Right hindlimb (tissue), 1 donor: ENCODE measurements around the gene CNTN5.

ENCODE experiments used
- DNase-seq: peaks from one replicate; pipeline ENCODE4 v3.0.0-alpha.2; 2018

Gene CNTN5

DNA sequence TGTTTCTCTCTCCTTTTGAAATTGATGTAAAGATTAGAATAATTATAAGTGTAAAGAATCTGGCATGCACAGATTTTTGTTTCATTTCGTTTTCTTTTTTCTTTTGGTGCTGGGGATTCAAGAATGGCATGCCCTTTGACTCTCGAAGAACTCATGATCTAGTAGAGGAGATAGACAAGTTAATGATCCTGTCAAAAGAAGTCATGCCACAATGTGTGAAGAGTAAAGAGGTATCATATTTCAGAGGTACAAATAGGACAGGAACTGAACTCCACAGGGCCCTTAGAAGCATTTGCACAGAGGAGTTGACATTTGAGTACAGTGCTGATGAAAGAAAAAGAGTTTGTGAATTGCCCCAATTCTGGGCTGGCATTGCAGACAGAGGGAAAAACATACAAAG is 958.3 kb downstream of the CNTN5 start:
- no peak for DNase-seq

DNA sequence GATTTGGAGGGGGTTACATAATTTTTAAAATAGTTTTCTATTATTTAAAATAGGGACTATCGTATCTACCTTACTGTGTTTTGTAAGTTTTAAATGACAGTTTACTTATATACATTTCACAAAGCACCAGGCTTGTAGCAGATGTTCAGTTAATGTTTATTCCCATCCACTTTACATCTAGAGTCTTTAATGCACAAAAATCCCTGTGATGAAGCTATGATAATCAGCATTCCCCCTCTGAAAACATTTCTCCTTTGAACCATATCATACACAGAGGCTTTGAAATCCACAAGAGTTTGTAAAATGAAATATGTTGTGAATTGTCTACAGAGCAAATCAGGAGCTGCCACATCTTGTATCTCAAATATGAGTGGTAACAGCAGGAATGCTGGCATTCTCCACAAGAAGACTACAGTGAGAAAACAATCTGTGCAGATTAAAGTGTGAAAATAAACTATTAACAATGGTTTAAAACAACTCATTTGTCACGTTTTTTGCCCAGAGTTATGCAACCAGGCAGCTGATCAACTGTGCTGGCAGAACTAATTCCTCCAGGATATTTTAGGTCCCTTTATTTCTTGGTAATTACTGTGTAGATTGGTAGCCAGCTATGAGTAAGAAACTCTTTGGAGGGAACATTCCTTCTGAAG is 967.2 kb downstream of the CNTN5 start:
- DNase-seq, result no peak

DNA sequence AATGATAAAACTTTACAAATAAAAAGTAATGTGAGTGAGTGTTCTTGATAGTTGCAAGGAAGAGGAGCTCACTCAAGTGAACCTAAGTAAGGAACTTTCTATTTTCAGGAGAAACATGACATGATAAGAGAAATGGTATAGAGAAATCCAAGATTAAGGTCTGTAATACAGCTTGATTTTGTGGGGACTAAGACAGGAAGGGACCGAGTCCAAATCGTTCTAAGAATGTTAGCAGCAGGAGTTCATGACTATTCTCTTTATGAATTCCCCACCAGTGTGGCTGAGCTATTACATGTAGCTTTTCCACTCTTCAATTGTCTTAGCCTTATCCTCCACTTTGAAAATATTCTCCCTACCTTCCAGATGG is 967.7 kb downstream of the CNTN5 start:
- DNase-seq, result no peak

DNA sequence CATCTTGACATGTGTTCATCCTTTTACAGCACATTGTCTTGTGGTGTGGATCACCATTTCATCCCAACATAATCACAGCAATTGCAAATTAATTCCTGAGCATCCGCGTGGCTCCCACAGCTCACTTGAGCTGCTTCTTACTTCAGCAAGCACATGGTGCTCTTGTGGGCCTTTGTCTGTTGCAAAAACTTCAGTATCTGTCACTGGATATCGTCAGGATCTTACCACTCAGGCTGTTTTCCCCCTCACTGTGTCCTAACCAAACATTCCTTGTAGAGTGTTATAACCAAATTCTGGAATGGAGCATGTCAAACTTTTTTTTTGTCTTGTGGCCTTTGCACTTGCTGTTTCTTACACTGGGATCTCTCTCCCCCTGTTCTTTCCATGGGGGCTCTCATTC is 983.2 kb downstream of the CNTN5 start:
- no peak for DNase-seq

DNA sequence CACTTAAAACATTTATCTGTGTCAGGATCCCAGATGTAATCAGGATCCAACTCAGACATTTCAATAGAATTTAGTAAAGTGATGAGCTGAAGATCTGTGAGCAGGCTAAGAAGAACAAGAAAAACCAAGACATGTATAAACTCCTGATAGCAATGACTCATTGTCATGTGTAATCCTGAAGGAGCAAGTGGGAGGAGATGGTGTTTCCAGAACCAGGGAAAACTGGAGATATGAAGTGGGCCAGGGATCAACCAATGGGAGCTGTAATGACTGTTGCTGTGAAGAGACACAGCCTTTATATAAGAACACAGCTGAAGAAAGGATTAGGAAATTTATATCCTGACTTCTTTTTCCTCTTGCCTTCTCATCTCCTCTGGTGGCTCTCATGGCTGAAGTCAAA is 983.8 kb downstream of the CNTN5 start:
- DNase-seq, result no peak

DNA sequence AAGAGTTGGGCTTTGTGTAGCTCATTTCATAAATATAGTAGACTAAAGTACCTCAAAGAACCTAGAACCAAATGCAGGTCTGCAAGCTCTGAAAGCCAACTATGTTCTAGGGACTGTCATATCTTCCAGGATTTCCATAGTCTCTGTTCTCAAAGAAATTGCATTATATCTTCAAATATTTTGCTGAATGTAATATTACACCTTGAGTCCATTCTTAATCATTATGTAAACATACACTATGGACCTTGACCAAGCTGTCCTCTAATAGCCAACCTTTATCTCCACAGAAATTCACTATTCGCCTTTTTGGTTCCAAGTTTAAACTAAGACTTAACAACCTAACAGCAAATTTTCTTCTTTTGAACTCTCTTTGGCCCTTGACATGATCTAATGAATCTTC is 987.7 kb downstream of the CNTN5 start:
- no peak for DNase-seq

DNA sequence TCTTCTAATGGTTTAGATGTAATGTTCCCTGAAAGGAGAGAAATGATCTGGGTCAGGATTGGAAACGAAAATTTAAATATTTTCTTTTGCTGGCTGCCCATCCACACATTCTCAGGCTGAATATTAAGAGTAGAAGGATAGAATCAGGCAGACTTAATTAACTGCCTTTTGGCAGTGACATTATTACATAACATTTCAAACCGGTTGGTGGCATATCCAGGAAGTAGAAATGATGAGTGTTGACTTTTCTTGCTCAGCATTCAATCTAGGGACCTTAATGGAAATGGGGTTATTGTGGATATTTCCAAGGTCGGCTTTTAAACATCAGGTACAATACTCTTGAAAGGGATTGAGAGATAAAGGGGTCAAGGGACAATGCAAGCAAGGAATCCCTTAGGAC is 989.0 kb downstream of the CNTN5 start:
- DNase-seq, result no peak

DNA sequence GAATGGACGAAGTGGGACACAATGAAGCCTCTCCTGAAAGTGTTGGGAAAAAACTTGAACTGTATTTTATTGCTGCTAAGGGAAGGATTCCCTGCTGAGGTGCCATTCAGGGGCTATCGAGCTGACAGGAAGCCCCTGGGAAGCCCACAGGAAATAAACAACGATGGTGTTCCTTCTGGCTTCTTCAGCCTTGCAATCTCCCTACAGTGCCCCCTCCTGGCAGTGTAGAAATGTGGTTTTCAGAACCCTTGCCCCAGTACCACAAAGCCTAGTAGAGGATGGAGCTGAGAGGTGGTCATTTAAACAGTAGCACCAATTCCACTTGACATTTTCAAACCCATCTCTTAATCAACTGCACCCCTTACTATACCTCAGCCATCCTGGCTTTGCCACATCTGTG is 989.6 kb downstream of the CNTN5 start:
- no peak for DNase-seq

DNA sequence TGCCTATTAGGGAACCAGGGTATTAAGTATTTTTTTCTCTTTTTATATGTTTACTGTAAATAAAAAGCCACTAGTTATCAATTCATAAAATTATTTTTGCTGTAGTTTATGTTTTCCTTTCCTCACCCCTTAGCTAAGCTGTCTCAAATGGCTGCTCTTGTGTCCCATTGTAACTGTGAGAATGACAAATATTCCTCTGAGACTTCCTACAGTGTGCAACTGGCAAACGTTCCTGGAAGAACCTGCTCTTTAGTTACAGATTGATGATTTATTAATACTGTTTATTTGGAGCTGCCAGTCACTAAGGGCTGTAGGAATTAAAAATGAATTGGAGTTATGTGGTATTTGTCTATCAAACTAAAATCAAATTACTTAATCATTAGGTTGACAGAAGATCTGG is 990.9 kb downstream of the CNTN5 start:
- no peak for DNase-seq

DNA sequence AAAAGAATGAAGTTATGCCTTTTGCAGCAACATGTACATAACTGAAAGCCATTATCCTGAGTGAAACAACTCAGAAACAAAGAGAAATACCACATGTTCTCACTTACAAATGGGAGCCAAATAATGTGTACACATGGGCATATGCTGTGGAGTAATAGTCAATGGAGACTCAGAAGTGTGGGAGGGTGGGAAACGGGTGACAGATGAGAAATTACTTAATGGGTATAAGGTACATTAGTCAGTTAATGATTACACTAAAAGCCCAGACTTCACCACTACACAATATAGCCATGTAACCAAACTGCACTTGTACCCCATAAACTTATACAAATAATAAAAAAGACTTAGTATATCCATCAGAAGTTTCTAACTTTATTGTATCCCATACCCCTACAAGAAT is 992.3 kb downstream of the CNTN5 start:
- DNase-seq, result no peak

DNA sequence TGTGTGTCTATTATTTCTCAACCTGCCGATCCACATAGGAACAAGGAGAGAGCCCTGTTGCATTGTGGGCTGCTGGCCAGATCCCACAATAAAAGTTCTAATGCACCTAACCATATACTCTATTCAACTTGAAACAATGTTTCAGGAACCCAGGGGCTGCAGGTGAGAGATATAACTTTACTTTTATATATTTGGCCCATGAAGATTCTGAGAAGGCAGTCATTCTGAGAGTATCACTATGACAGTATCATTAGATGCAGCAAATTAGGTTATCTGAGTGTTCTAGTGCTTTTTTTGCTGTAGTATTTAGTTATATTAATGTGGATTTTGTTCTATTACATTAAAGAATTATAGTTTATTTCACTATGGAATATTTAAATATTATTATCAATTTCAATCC is 1011.2 kb downstream of the CNTN5 start:
- DNase-seq, result no peak

DNA sequence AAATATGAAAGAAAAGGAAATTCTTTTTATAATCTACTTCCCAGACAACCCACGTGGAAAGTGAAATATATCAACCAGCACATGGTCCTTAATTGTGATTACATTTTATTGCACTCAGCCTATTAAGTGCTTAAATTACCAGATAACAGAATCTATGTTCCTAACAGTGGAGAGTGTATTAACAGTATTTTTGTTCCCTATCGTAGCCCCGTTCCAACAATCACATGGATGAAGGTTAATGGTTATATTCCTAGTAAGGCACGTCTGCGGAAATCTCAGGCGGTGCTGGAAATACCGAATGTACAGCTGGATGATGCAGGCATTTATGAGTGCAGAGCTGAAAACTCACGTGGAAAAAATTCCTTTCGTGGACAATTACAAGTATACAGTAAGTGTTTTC is 1040.3 kb downstream of the CNTN5 start:
- no peak for DNase-seq

DNA sequence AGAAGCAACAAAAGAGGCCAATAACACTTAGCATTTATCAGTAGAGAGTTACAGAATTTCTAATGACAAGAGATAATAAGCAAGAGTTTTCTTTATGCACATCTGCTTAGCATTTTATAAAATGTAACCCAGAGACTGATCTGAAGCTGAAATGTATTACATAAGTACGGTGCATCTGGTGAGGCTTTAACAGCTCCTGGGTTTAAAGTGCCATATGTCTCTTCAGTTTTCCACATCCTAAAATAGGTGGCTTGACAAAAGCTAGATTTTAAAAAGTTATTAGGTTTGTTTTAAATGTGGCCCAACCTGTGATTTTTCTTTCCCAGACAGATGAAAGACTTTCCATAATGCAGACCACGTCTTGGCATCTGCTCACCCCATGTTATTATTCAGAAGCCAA is 1045.7 kb downstream of the CNTN5 start:
- peak; percentile 18 for DNase-seq

DNA sequence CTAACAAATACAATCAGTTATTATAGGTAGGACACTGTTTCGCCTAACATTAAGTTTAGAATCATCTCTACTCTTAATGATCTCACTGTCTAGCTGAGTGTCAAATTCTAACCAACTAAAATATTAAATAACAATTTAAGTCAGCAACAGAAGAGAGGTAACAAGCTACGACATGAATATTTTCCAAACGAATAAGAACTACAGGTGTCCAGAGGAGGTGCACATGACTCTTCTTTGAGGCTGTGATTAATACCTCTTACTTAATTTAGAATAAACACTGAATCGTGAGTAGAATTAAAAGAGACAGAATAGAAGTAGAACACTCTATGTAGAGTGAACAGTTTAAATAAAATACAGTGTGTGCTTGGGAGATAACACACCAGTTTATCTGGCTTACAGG is 1047.4 kb downstream of the CNTN5 start:
- DNase-seq, result no peak

DNA sequence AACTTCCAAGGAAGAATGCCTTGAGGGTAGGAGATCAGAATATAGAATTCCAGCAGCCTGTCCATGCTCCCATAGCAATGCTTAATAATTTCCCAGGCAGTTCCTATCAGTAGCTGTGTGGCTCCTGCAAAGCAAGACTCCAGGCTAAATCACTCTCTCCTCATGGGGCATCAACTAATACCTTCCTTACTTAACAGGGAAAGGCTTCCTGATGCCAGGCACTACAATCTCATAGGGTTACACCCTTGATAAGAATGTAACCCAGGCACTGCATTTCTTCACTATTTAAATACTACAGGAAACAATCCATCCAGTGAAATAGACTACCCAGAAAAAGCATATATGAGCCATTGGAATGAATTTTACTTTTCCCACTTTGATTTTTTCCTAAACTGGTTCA is 1051.4 kb downstream of the CNTN5 start:
- no peak for DNase-seq

DNA sequence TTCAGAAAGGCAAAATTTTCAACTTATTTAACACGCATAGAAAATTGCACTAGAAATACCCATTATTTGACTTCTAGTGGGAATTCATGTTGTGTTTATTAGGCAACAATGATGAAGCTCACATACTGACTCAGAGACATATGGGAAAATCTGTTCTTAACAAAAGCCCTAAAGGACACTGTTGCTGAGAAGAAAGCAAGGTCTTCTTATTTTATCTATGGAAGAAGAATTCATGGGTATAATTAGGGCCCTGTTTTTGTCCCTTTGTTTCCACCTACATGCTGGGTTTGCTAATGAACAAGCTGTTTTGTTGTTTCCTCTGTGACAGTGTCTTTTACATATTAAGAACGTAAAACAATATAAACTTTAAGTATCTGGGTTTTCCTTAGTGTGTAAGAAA is 1059.6 kb downstream of the CNTN5 start:
- no peak for DNase-seq

DNA sequence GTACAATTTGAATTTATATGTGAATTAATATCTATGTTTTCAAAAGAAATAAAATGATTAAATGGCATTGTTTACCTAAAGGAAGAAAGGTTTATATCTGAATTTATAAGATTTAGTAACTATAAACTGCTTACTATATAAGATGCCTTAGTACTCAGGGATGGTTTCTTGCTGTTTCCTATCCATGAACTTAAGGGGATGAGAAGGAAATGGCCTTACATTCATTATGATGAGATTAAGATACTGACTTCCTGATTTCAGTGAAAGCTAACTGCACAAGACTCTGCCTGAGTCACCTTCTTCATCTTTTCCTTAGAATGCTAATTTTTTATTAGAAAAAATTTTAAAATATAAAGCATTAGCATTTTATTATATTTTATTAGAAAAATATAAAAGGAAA is 1060.1 kb downstream of the CNTN5 start:
- DNase-seq, result no peak

DNA sequence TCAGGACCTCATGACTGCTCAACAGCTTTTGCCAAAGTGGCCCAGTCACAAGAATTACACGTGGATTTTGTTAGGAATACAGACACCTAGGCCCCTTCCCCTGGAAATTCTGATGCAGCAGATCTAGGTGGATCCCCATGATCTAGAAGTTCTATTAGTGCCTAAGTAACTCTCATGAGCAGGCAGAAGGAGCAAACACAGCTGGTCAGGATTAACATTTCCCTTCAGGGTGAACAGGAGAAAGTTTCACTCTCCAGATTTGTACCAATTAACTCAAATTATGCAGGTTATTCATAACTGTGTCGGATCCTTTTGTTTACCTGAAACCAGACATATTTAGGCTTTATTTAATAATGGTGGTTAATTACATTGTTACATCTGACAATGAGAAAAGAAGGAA is 1072.9 kb downstream of the CNTN5 start:
- DNase-seq, result no peak

DNA sequence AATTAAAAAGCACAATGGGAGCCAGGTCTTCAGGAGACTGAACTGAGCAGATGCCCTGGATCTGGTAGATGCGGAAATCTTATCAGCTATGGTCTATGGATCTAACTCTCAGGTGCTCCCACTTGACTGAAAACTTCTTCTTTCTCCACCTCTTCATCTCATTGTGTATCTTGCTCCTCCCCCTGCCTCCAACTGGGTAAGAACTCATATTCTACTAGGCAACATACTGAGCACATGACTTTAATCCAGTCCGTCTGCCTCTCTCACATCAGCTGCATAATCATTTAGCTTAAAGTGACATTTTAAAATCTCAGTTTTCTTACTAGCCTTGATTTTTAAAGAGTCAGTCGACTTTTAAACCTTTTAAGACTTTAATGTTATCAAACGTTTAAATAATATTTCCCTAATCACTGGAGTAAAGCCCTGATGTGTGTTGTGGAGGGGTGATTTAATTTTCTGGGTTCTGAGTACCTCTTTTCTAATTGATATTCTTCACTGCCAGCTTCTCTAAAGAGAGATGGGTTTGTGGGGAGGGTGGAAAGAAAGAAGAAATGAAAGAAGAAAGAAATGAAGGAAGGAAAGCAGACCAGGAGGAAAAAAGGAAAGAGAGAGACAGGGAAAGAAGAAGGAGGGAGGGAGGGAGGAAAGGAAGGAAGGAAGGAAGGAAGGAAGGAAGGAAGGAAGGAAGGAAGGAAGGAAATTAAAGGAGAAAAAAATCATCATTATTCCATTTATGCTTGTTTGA is 1073.5 kb downstream of the CNTN5 start:
- no peak for DNase-seq

DNA sequence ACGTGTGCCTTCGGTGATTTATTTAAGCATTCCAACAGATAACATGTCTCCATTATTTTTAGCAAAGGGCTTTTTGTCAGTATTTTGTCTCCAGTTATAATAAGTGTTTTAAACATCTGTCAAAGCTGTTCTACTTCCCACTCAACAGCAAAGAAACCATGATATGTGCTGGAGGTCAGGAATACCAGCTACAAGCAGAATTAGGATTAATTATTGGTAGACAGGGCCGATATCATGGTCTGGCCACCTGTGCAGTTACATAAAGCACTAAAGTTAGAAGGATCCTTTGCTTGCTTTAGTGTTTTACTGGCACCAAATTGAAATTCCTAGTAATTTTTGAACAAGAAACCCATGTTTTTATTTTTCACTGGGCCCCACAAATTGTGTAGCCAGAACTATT is 1075.1 kb downstream of the CNTN5 start:
- DNase-seq, result no peak

DNA sequence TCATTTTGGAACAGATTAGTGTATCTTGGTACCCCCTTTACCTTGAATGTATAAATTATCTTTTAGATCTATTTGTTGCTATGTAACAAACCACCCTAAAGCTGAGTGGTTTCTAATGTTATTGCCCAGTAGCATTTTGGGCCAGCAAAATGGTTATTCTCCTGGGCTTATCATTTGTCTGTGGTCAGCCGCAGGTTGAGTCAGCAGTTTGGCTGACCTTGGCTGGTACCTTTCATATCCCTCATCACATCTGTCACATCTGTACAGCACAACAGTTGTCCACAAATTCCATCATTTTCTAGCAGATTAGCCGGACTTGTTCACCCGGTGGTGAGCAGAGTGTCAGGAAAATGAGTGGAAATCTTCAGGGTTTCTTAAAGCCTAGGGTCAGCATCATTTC is 1077.8 kb downstream of the CNTN5 start:
- no peak for DNase-seq

DNA sequence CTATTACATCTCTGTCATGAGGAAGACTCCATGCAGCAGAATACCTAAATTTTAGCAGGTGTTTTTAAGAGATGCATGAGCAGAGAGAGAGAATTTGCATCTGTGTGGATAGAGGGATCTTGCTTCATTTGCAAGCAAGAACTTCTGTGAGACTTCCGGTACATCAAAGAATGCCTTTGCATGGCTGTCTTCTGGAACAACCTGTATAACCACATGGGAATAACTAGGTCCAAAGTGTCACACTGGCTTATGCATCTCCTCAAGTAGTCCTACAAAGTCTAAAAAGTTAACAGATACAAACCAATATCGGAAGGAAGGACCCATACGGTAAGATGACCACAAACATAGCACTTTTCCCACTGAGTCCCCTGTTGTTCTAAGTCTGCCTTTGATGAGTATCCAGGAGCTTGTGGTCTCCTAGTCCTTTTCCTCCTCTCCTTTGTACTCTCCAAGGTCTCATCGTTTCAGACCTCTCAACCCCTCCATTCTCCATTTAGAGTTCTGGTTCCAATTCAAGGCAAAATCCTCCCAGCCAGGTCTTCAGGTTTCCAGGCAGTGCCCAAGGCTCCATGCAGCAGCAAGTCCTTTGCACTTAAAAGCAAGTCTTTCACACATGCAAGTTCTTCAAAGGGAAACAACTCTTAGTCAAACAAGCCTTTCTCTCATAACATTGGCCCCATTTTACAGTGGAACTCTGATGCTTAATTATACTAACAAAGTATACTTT is 1084.7 kb downstream of the CNTN5 start:
- DNase-seq, result no peak

DNA sequence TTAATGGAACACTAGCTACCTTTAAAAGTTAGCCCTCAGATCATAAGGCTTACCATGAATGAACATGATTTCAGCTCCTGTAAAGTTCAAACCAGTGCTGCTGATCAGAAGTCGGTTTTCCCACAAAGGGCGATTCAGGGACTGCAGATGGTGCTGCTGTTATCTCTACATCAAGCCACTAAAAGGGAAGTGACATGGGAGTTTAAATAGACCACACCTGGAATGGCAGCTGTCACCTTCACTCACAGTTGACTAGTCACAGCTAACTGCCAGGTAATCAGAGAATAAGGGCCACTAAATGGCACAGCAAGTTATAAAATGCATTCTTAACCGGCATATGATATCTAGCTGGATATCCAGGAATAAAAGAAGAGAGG is 1085.2 kb downstream of the CNTN5 start:
- no peak for DNase-seq

DNA sequence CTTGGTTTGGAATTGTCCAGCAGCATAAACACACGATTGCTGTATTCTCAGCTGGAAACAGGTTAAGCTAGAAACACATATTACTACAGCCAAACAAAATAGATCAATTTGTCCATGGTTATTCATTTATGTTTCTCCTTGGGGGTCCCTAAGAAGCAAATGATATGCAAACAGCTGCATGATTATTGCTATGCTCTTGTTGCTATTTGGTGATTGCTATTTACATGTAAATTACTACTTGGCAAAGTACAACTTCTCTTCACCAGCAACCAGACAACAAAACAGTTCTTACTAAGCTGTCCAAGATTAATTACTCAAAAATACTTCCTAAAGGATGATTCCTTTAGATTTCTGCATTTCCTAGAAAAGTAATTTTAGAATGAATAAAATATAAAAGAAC is 1098.4 kb downstream of the CNTN5 start:
- no peak for DNase-seq

DNA sequence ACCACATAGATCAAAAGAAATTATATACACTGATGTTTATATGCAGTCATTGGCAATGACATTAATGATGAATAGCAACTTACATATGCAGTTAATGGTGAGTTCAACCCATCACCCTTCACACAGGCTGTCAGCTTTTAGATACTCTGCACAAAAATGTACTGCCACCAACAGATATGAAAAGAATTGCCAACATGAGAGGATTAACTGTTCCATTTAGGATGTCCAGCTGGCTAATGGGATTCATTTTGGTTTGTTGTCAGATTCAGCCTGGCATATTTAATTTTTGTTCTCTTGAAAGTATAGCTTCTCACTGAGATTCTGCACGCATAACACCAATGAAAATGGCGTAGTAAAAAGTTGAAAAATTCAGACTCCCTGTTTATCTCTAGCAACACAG is 1112.4 kb downstream of the CNTN5 start:
- no peak for DNase-seq
